ENCODE results near the gene YPEL1. TPM values are rescaled to one million over a fixed set of nuclear protein-coding genes. Genes with fewer than 3 reads are reported as not detected.
A peak's percentile ranks its signal among the peaks of the same experiment; 100 is the strongest.

Gene YPEL1
- total and polyA plus RNA-seq, 2 of the 13 experiments (the other 11 are each of a cell fraction or from before 2014, with no cell fraction given): 0.33 to 2.5 TPM

DNA sequence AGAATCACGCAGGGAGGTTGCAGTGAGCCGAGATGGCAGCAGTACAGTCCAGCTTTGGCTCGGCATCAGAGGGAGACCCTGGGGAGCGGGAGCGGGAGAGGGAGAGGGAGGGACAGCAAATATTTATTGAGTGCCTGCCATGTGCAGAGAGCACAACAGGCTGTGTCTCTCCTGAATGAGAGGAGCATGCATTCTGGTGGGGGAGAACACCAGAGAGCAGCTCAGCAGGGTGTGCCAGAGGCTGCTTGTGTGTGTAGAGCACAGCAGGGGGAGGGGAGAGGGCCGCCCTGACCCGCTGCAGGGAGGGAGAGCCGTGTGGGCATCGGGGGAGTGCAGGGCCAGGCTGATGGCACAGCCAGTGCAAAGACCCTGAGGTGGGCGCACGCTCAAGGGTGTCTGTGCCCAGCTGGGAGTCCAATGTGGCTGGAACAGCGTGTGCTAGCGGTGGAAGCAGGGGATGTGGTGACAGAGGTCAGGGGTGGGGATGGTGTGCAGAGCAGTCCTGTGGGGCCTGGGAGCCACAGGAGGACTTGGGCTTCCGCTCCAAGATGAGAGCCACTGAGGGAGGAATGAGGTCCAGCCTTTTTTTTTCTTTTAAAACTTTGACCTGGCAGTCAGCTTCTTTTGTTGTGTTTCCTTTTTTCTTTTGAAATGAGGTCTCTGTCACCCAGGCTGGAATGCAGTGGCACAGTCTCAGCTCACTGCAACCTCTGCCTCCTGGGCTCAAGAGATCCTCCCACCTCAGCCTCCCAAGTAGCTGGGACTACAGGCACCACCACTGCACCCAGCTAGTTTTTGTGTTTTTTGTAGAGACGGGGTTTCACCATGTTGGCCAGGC lies 57.8 kb downstream of the YPEL1 start (continued):
- TF ChIP-seq CHD4 (IDR thresholded peaks at IDR 0.05; ENCODE audit: borderline replicate concordance, low read length): no peak
- peak; percentile 82 for TF ChIP-seq FOXK2 (IDR thresholded peaks at IDR 0.05)
- TF ChIP-seq JDP2 (CRISPR knock-in tag; IDR thresholded peaks at IDR 0.05; ENCODE audit: borderline replicate concordance): no peak
- TF ChIP-seq, protein P1, sequence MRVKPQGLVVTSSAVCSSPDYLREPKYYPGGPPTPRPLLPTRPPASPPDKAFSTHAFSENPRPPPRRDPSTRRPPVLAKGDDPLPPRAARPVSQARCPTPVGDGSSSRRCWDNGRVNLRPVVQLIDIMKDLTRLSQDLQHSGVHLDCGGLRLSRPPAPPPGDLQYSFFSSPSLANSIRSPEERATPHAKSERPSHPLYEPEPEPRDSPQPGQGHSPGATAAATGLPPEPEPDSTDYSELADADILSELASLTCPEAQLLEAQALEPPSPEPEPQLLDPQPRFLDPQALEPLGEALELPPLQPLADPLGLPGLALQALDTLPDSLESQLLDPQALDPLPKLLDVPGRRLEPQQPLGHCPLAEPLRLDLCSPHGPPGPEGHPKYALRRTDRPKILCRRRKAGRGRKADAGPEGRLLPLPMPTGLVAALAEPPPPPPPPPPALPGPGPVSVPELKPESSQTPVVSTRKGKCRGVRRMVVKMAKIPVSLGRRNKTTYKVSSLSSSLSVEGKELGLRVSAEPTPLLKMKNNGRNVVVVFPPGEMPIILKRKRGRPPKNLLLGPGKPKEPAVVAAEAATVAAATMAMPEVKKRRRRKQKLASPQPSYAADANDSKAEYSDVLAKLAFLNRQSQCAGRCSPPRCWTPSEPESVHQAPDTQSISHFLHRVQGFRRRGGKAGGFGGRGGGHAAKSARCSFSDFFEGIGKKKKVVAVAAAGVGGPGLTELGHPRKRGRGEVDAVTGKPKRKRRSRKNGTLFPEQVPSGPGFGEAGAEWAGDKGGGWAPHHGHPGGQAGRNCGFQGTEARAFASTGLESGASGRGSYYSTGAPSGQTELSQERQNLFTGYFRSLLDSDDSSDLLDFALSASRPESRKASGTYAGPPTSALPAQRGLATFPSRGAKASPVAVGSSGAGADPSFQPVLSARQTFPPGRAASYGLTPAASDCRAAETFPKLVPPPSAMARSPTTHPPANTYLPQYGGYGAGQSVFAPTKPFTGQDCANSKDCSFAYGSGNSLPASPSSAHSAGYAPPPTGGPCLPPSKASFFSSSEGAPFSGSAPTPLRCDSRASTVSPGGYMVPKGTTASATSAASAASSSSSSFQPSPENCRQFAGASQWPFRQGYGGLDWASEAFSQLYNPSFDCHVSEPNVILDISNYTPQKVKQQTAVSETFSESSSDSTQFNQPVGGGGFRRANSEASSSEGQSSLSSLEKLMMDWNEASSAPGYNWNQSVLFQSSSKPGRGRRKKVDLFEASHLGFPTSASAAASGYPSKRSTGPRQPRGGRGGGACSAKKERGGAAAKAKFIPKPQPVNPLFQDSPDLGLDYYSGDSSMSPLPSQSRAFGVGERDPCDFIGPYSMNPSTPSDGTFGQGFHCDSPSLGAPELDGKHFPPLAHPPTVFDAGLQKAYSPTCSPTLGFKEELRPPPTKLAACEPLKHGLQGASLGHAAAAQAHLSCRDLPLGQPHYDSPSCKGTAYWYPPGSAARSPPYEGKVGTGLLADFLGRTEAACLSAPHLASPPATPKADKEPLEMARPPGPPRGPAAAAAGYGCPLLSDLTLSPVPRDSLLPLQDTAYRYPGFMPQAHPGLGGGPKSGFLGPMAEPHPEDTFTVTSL (CRISPR knock-in tag; IDR thresholded peaks at IDR 0.05; ENCODE audit: borderline replicate concordance): no peak
- TF ChIP-seq CENPT (CRISPR knock-in tag; IDR thresholded peaks at IDR 0.05; ENCODE audit: low read depth): no peak
- TF ChIP-seq ZNF564 (CRISPR knock-in tag; IDR thresholded peaks at IDR 0.05): no peak
- TF ChIP-seq, protein P2, sequence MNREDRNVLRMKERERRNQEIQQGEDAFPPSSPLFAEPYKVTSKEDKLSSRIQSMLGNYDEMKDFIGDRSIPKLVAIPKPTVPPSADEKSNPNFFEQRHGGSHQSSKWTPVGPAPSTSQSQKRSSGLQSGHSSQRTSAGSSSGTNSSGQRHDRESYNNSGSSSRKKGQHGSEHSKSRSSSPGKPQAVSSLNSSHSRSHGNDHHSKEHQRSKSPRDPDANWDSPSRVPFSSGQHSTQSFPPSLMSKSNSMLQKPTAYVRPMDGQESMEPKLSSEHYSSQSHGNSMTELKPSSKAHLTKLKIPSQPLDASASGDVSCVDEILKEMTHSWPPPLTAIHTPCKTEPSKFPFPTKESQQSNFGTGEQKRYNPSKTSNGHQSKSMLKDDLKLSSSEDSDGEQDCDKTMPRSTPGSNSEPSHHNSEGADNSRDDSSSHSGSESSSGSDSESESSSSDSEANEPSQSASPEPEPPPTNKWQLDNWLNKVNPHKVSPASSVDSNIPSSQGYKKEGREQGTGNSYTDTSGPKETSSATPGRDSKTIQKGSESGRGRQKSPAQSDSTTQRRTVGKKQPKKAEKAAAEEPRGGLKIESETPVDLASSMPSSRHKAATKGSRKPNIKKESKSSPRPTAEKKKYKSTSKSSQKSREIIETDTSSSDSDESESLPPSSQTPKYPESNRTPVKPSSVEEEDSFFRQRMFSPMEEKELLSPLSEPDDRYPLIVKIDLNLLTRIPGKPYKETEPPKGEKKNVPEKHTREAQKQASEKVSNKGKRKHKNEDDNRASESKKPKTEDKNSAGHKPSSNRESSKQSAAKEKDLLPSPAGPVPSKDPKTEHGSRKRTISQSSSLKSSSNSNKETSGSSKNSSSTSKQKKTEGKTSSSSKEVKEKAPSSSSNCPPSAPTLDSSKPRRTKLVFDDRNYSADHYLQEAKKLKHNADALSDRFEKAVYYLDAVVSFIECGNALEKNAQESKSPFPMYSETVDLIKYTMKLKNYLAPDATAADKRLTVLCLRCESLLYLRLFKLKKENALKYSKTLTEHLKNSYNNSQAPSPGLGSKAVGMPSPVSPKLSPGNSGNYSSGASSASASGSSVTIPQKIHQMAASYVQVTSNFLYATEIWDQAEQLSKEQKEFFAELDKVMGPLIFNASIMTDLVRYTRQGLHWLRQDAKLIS (CRISPR knock-in tag; IDR thresholded peaks at IDR 0.05): no peak
- no peak for TF ChIP-seq KLF11 (CRISPR knock-in tag; IDR thresholded peaks at IDR 0.05)
- no peak for TF ChIP-seq ZNF326 (CRISPR knock-in tag; IDR thresholded peaks at IDR 0.05; ENCODE audit: borderline replicate concordance)
- TF ChIP-seq ZNF256 (CRISPR knock-in tag; conservative IDR thresholded peaks at IDR 0.05): no peak
- no peak for TF ChIP-seq MIXL1 (CRISPR knock-in tag; IDR thresholded peaks at IDR 0.05)
- TF ChIP-seq HOXD1 (CRISPR knock-in tag; IDR thresholded peaks at IDR 0.05): no peak
- TF ChIP-seq, protein P3, sequence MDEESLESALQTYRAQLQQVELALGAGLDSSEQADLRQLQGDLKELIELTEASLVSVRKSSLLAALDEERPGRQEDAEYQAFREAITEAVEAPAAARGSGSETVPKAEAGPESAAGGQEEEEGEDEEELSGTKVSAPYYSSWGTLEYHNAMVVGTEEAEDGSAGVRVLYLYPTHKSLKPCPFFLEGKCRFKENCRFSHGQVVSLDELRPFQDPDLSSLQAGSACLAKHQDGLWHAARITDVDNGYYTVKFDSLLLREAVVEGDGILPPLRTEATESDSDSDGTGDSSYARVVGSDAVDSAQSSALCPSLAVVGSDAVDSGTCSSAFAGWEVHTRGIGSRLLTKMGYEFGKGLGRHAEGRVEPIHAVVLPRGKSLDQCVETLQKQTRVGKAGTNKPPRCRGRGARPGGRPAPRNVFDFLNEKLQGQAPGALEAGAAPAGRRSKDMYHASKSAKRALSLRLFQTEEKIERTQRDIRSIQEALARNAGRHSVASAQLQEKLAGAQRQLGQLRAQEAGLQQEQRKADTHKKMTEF (CRISPR knock-in tag; IDR thresholded peaks at IDR 0.05): peak; percentile 55; the same call in 1 of the 2 replicates
- peak; percentile 83 for TF ChIP-seq REPIN1 (CRISPR knock-in tag; IDR thresholded peaks at IDR 0.05; ENCODE audit: borderline replicate concordance, low read depth)
- TF ChIP-seq, protein P4, sequence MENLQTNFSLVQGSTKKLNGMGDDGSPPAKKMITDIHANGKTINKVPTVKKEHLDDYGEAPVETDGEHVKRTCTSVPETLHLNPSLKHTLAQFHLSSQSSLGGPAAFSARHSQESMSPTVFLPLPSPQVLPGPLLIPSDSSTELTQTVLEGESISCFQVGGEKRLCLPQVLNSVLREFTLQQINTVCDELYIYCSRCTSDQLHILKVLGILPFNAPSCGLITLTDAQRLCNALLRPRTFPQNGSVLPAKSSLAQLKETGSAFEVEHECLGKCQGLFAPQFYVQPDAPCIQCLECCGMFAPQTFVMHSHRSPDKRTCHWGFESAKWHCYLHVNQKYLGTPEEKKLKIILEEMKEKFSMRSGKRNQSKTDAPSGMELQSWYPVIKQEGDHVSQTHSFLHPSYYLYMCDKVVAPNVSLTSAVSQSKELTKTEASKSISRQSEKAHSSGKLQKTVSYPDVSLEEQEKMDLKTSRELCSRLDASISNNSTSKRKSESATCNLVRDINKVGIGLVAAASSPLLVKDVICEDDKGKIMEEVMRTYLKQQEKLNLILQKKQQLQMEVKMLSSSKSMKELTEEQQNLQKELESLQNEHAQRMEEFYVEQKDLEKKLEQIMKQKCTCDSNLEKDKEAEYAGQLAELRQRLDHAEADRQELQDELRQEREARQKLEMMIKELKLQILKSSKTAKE (CRISPR knock-in tag; IDR thresholded peaks at IDR 0.05; ENCODE audit: borderline replicate concordance): peak; percentile 65; the same call in 1 of the 2 replicates
- peak; percentile 61; the same call in 1 of the 2 replicates for TF ChIP-seq THAP11 (CRISPR knock-in tag; IDR thresholded peaks at IDR 0.05)

Data from HepG2 (cell line).